Measurements from ENCODE around the gene CEP70.

GRCh38 chr3:138640537-138640936 lies 46.5 kb upstream of the CEP70 start:
- no peak for TF ChIP-seq EZH2 (IDR thresholded peaks at IDR 0.05)
- TF ChIP-seq POLR2AphosphoS5 (IDR thresholded peaks at IDR 0.05; ENCODE audit: borderline replicate concordance, low read depth, low read length) = no peak
